Neuronal stem cell (in vitro differentiated cells): Measurements from ENCODE around the gene DEXI.

Source experiments
- DNase-seq: peaks from one replicate; pipeline ENCODE4 v3.0.0-alpha.2; 2013; ENCODE audit warnings: low spot score
- H2AFZ ChIP-seq: one replicate; pipeline ENCODE4 v1.6.1; 2013; ENCODE audit warnings: mild to moderate bottlenecking, low read length, inconsistent platforms
- H2AK5ac ChIP-seq: 2 replicates; pipeline ENCODE4 v1.6.1; 2013; ENCODE audit warnings: low read depth, mild to moderate bottlenecking, inconsistent platforms, low read length, moderate library complexity, mixed read lengths
- H2BK120ac ChIP-seq: 2 replicates; pipeline ENCODE4 v1.6.1; 2013; ENCODE audit warnings: low read depth, mild to moderate bottlenecking, inconsistent platforms, low read length, moderate library complexity, mixed read lengths
- H2BK12ac ChIP-seq: one replicate; pipeline ENCODE4 v1.6.1; 2013; ENCODE audit warnings: low read length, inconsistent platforms
- H2BK15ac ChIP-seq: 2 replicates; pipeline ENCODE4 v1.6.1; 2013; ENCODE audit warnings: mild to moderate bottlenecking, low read length, inconsistent platforms, mixed read lengths
- H2BK5ac ChIP-seq: one replicate; pipeline ENCODE4 v1.6.1; 2013; ENCODE audit warnings: inconsistent platforms, mild to moderate bottlenecking, low read length, moderate library complexity
- H3K14ac ChIP-seq: one replicate; pipeline ENCODE4 v1.6.1; 2013; ENCODE audit warnings: low read length, inconsistent platforms
- H3K18ac ChIP-seq: 2 replicates; pipeline ENCODE4 v1.6.1; 2013; ENCODE audit warnings: low read length, inconsistent platforms
- H3K23ac ChIP-seq: 2 replicates; pipeline ENCODE4 v1.6.1; 2013; ENCODE audit warnings: low read depth, mild to moderate bottlenecking, mixed read lengths, low read length, inconsistent platforms; ENCODE audit not compliant: poor library complexity
- H3K27ac ChIP-seq: replicated peaks from 3 replicates; pipeline ENCODE4 v1.5.1; 2013; ENCODE audit warnings: low read length, inconsistent platforms
- H3K27me3 ChIP-seq, 3 experiments: 2 replicates each; pipeline ENCODE4 v1.6.1; 2013; ENCODE audit warnings: low read length in 3 of 3, mild to moderate bottlenecking in 2 of 3, inconsistent platforms in 1 of 3, low read depth in 1 of 3, mixed read lengths in 1 of 3, moderate library complexity in 1 of 3; ENCODE audit not compliant: control insufficient read depth in 3 of 3, insufficient read depth in 3 of 3
- H3K36me3 ChIP-seq, 2 donors: replicated peaks in 1 of 2; 2 replicates each; pipeline ENCODE4 v1.6.1; 2013; ENCODE audit warnings: low read length in 2 of 2; ENCODE audit not compliant: control insufficient read depth in 2 of 2, insufficient read depth in 2 of 2
- H3K4ac ChIP-seq: 2 replicates; pipeline ENCODE4 v1.6.1; 2013; ENCODE audit warnings: inconsistent platforms, mild to moderate bottlenecking, low read length, moderate library complexity
- H3K4me1 ChIP-seq, 2 donors: 1 replicate in 1 of 2; 2 replicates in 1 of 2; pipeline ENCODE4 v1.6.1; 2013; ENCODE audit warnings: low read length in 2 of 2, low read depth in 1 of 2; ENCODE audit not compliant: control insufficient read depth in 2 of 2, insufficient read depth in 1 of 2
- H3K4me2 ChIP-seq: one replicate; pipeline ENCODE4 v1.6.1; 2013; ENCODE audit warnings: mild to moderate bottlenecking, low read length, inconsistent platforms; ENCODE audit not compliant: insufficient read depth, poor library complexity, severe bottlenecking
- H3K4me3 ChIP-seq, 2 donors: 2 replicates each; pipeline ENCODE4 v1.5.1; 2013; ENCODE audit warnings: low read length in 2 of 2, mild to moderate bottlenecking in 2 of 2, inconsistent platforms in 1 of 2, moderate library complexity in 1 of 2
- H3K79me1 ChIP-seq: one replicate; pipeline ENCODE4 v1.6.1; 2013; ENCODE audit warnings: low read depth, mild to moderate bottlenecking, inconsistent platforms, low read length, moderate library complexity
- H3K9ac ChIP-seq: one replicate; pipeline ENCODE4 v1.6.1; 2013; ENCODE audit warnings: mild to moderate bottlenecking, low read depth, low read length, inconsistent platforms; ENCODE audit not compliant: poor library complexity
- H3K9me3 ChIP-seq, 2 donors: replicated peaks in 1 of 2; 2 replicates each; pipeline versions ENCODE3 to v1.6.1; 2013; ENCODE audit warnings: low read length in 2 of 2, mild to moderate bottlenecking in 2 of 2, inconsistent platforms in 1 of 2, low read depth in 1 of 2, mixed read lengths in 1 of 2, moderate library complexity in 1 of 2; ENCODE audit not compliant: control insufficient read depth in 2 of 2, insufficient read depth in 1 of 2
- H4K8ac ChIP-seq: one replicate; pipeline ENCODE4 v1.6.1; 2013; ENCODE audit warnings: low read depth, mild to moderate bottlenecking, inconsistent platforms, low read length, moderate library complexity
- H4K91ac ChIP-seq: one replicate; pipeline ENCODE4 v1.6.1; 2013; ENCODE audit warnings: low read length, low read depth, mild to moderate bottlenecking, inconsistent platforms; ENCODE audit not compliant: poor library complexity
- WGBS, 2 donors: extraction: QIAGEN DNeasy Blood & Tissue Kit; methylation state at CpG; one replicate each; pipeline ENCODE4 v1.1.7; 2013; ENCODE audit warnings: missing lambda C conversion rate in 2 of 2, mixed read lengths in 1 of 2; ENCODE audit not compliant: insufficient read length in 2 of 2, insufficient replicate concordance in 1 of 2; ENCODE audit errors: extremely low coverage in 2 of 2; 5-methylcytosine and 5-hydroxymethylcytosine counted together

The DEXI gene

DNA sequence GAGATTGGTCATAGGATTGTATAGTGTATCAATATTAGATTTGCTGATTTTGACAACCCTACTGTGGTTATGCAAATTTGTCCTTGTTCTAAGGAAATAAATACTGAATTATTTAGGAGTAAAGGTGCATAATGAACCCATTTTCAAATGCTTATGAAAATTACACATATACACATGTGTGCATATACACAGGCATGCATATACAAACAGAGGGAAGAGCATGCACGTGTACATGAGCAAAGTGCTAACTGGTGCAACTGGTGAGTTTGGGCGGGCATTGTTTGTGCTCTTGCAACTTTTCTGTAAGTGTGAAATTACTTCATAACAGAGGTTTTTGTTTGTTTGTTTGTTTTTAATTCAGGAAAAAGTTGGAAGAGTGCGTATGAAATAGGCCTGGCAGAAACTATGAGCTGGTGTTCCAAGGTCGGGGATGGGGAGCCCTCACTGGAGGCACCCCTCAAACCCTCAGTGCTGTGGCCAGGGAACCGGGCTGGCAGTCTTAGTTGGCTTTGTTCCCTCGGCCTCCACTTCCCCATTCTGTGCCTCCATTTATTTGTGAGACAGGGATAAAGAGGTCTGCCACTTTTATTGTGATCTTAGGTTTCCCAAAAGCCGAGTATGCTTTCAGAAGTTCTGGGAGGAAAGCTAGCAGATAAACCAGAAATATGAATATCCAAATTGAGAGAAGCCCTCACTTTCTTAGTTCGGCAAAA lies 5.8 kb downstream of the DEXI start:
- no peak overlapping the region for H3K4ac ChIP-seq
- H2AFZ ChIP-seq = no peak overlapping the region
- H2AK5ac ChIP-seq = no peak overlapping the region
- H2BK12ac ChIP-seq = no peak overlapping the region
- H4K91ac ChIP-seq = no peak overlapping the region
- H3K9me3 ChIP-seq = no peaks in the 10 kb centered on the region
- no peak overlapping the region for H2BK5ac ChIP-seq
- peaks cover 10% of the 10 kb centered on the region for H3K79me1 ChIP-seq
- H3K9ac ChIP-seq = no peak overlapping the region
- peaks cover 0 to 3% (median 0%) of the 10 kb centered on the region in 3 experiments for H3K27me3 ChIP-seq
- no peak overlapping the region for H3K4me3 ChIP-seq
- H3K27ac ChIP-seq = no peak overlapping the region
- H2BK15ac ChIP-seq = no peak overlapping the region
- H4K8ac ChIP-seq = no peak overlapping the region
- no peak overlapping the region for H3K23ac ChIP-seq
- no peak overlapping the region for H3K4me2 ChIP-seq
- H3K4me1 ChIP-seq = peaks cover 12 to 20% of the 10 kb centered on the region in 2 donors
- no peak for DNase-seq
- H3K14ac ChIP-seq = no peak overlapping the region
- no CpG with 5 or more reads among the region's 8 CpGs for WGBS, 2 donors
- H2BK120ac ChIP-seq = no peak overlapping the region
- H3K36me3 ChIP-seq = peaks cover 6 to 62% of the 10 kb centered on the region in 2 donors
- H3K18ac ChIP-seq = no peak overlapping the region

DNA sequence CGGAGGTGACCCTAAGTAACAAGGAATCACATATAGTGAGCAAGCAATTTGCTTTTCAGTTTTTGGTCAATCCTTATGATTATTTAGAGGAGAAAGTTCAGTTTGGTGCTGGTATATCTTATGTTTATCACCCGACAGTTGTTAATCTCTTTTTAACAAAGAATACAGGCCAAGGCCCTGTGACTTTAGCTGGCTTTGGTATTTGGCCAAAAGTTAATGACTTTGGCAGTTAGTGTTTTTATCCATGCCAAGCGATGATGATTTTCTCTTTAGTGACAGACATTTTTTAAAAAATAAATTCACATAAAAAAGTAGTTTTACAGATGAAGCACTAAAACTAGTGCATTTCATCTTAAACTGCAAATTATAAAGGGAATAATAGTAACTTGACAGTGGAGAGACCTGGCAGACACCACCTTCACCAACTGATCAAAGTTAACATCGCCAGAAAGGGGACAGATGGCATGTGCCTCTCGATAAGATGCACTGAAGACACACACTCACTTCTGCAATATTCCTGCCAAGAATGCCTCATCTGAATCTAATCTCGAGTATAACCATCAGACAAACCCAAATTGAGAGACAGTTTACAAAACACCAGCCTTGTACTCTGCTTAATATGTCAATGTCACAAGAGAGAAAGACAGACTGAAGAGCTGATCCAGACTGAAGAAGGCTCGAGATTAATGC lies 6.9 kb downstream of the DEXI start:
- Histone ChIP-seq H2AFZ (no peak overlapping the region), H2BK120ac (no peak overlapping the region), H3K27me3 (no peaks in the 10 kb centered on the region), H3K14ac (no peak overlapping the region), H2BK15ac (no peak overlapping the region), H2BK12ac (no peak overlapping the region), H4K91ac (no peak overlapping the region), H3K79me1 (peaks cover 6% of the 10 kb centered on the region), H3K4me2 (no peak overlapping the region), H2BK5ac (no peak overlapping the region), H4K8ac (no peak overlapping the region), H3K27ac (no peak overlapping the region), H3K36me3 (peaks cover 6 to 62% of the 10 kb centered on the region in 2 donors), H3K4me3 (no peak overlapping the region), H3K23ac (no peak overlapping the region), H3K18ac (no peak overlapping the region), H2AK5ac (no peak overlapping the region), H3K4ac (no peak overlapping the region), H3K9me3 (no peaks in the 10 kb centered on the region), H3K9ac (no peak overlapping the region), H3K4me1 (peaks cover 4 to 11% of the 10 kb centered on the region in 2 donors)
- WGBS, 2 donors = no CpG with 5 or more reads among the region's 7 CpGs
- DNase-seq = no peak

DNA sequence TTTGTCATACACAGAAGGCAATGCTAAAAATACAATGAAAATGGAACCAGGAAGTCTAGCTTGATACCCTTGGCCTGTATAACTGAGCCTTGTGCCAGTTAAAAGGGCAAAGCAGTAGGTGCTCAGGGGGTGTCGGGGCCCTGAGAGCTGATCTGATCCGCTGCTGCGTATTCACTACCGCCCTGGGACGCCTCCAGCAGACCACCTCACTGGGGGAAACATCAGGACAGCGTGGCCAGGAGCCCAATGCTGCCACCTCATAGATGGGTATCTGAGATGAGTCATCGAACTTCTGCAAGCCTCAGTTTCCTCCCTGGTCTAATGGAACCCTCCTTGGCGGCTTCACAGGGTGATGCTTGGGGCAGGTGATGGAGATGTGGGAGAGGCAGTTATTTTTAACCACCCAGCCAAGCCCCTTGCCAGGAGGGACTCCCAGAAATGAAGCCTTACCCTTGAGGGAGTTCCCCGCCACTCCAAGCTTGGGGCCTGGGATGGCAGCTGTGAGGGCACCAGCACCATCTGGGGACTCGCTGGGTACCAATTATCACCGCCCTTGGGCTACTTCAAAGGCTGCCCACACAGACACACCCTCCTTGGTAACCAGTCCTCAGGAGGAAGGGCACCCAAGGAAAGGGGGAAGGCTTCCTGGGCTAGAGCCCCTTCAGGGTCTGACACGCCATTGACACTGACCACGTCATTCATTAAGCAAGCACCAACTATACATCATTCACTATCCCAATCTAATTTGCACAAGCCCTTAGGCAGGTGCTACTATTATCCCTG lies 7.8 kb downstream of the DEXI start:
- WGBS, 2 donors = no CpG with 5 or more reads among the region's 13 CpGs

DNA sequence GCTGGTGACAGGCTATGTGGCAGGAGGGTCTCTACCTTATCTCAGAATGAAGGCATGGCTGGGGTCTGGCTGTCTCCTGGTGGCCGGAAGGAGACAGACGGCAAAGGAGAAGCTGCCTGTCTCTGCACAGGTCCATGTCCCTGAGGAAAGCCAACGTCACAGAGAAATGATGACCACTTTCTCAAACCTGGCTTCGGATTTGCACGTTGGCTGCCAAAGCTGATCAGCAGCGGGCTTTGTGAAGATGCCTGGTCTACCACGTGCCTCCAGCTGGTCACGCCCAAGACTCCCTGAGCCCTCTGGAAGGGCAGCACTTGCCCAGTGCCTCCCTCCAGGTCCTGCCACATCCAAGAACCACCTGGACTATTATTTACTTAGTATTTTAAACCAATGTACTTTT lies 8.4 kb downstream of the DEXI start:
- WGBS, 2 donors = no CpG with 5 or more reads among the region's 8 CpGs
- Histone ChIP-seq H3K9me3 (no peaks in the 10 kb centered on the region), H3K4ac (no peak overlapping the region)

More for the DNA sequence above, 7.8 kb downstream of the DEXI start:
- H4K8ac ChIP-seq = no peak overlapping the region
- H3K79me1 ChIP-seq = peaks cover 2% of the 10 kb centered on the region
- H3K18ac ChIP-seq = no peak overlapping the region
- no peak overlapping the region for H3K4ac ChIP-seq
- H2BK15ac ChIP-seq = no peak overlapping the region
- no peaks in the 10 kb centered on the region for H3K9me3 ChIP-seq
- no peak overlapping the region for H3K23ac ChIP-seq
- H2AFZ ChIP-seq = no peak overlapping the region
- no peak overlapping the region for H3K14ac ChIP-seq
- no peaks in the 10 kb centered on the region for H3K27me3 ChIP-seq
- H3K4me2 ChIP-seq = no peak overlapping the region
- no peak overlapping the region for H4K91ac ChIP-seq
- H3K9ac ChIP-seq = no peak overlapping the region
- H2AK5ac ChIP-seq = no peak overlapping the region
- peaks cover 4 to 57% of the 10 kb centered on the region in 2 donors for H3K36me3 ChIP-seq
- no peak overlapping the region for H3K4me3 ChIP-seq
- peaks cover 0 to 3% of the 10 kb centered on the region in 2 donors for H3K4me1 ChIP-seq
- no peak overlapping the region for H2BK120ac ChIP-seq
- no peak for DNase-seq
- no peak overlapping the region for H2BK5ac ChIP-seq
- no peak overlapping the region for H3K27ac ChIP-seq
- no peak overlapping the region for H2BK12ac ChIP-seq

More for the DNA sequence above, 8.4 kb downstream of the DEXI start:
- Histone ChIP-seq H2AK5ac (no peak overlapping the region), H3K4me1 (no peaks in the 10 kb centered on the region), H2BK12ac (no peak overlapping the region), H3K36me3 (peaks cover 4 to 57% of the 10 kb centered on the region in 2 donors), H2BK5ac (no peak overlapping the region), H3K27me3 (no peaks in the 10 kb centered on the region), H3K4me2 (no peak overlapping the region), H3K4me3 (no peak overlapping the region), H4K91ac (no peak overlapping the region), H2BK15ac (no peak overlapping the region), H4K8ac (no peak overlapping the region), H2AFZ (no peak overlapping the region), H2BK120ac (no peak overlapping the region), H3K14ac (no peak overlapping the region), H3K79me1 (peaks cover 2% of the 10 kb centered on the region), H3K18ac (no peak overlapping the region), H3K23ac (no peak overlapping the region), H3K27ac (no peak overlapping the region), H3K9ac (no peak overlapping the region)
- no peak for DNase-seq
